Tibial artery (tissue), 4 donors: Measurements from ENCODE around the gene KRTDAP.
A peak's percentile ranks its signal among the peaks of the same experiment; 100 is the strongest.

ENCODE experiments used
- DNase-seq, 2 donors: peaks; one replicate each; pipeline ENCODE4 v3.0.0-alpha.2; 2019
- H3K27ac ChIP-seq, 2 donors: fragments of 200-600 bp; sonication (generic) in 1 of 2; 1 replicate in 1 of 2; 2 replicates in 1 of 2; pipeline ENCODE4 v1.5.1; 2018 to 2019; ENCODE audit warnings: mild to moderate bottlenecking in 1 of 2
- H3K27me3 ChIP-seq, 2 donors: fragments of 200-600 bp; sonication (generic) in 1 of 2; one replicate each; pipeline versions ENCODE4 v1.5.1 to v1.6.0; 2016 to 2019
- H3K36me3 ChIP-seq, 3 donors: fragments of 200-600 bp; sonication (generic) in 2 of 3; one replicate each; pipeline ENCODE4 v1.5.1; 2016 to 2019; ENCODE audit warnings: mild to moderate bottlenecking in 2 of 3
- H3K4me1 ChIP-seq, 4 donors: fragments of 200-600 bp; sonication (generic) in 2 of 4; 1 replicate in 3 of 4; 2 replicates in 1 of 4; pipeline ENCODE4 v1.5.1; 2016 to 2019
- H3K4me3 ChIP-seq, 2 donors: fragments of 200-600 bp; sonication (generic) in 1 of 2; 1 replicate in 1 of 2; 2 replicates in 1 of 2; pipeline ENCODE4 v1.5.1; 2018 to 2019; ENCODE audit warnings: mild to moderate bottlenecking in 2 of 2
- H3K9me3 ChIP-seq, 3 donors: fragments of 200-600 bp; sonication (generic) in 1 of 3; one replicate each; pipeline ENCODE4 v1.5.1; 2016 to 2019
- CTCF ChIP-seq, 2 experiments: fragments of 200-600 bp in 1 of 2; fragments of 450-650 bp in 1 of 2; IDR thresholded peaks; one replicate each; pipeline ENCODE4 v1.5.1; 2017 to 2019; ENCODE audit warnings: antibody characterized with exemption in 2 of 2, mild to moderate bottlenecking in 1 of 2, moderate library complexity in 1 of 2
- intact Hi-C: fragments of 100-400 bp; cut with DNase I; formaldehyde crosslinking; loops from one replicate; pipeline ENCODE4 v1.15.0; 2023; ENCODE audit warnings: low total_unique reads

The KRTDAP gene

DNA sequence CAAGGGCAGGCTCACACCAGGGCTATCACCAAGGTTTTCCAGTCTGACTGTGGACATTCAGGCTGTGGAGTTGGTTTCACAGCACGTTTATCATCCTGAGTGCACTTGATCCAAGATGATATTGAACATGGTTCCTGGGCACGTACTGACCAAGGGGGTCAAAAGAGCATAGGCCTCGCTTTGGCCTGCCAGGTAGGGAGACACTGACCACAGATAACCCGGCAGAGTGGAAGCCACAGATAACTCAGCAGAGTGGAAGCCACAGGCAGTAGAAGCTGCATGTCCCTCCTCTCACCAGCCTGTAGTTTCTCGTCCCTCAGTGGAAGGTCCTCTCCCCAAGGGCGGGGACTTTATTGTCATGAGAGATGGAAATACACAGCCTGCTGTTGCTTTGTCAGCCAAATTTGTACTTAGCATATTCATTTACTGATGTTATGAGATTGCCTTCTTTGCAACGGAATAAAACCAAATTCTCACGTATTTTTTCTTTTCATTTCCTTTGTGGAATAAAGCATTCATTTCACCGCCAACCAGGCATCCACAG is 8.8 kb upstream of the KRTDAP start:
- H3K27ac ChIP-seq = no peak overlapping the region
- H3K4me1 ChIP-seq = peaks cover 0 to 9% (median 4%) of the 10 kb centered on the region in 4 donors
- H3K9me3 ChIP-seq = no peaks in the 10 kb centered on the region
- intact Hi-C loops = no loop called here
- peaks cover 0 to 55% (median 0%) of the 10 kb centered on the region in 3 donors for H3K36me3 ChIP-seq
- H3K27me3 ChIP-seq = peaks cover 0 to 10% of the 10 kb centered on the region in 2 donors
- no peak overlapping the region for H3K4me3 ChIP-seq
- no peak for TF ChIP-seq CTCF (IDR thresholded peaks at IDR 0.05)
- DNase-seq = no peak

GRCh38 chr19:35498220-35498619 is 8.0 kb upstream of the KRTDAP start:
- Histone ChIP-seq H3K4me3 (no peak overlapping the region), H3K36me3 (peaks cover 0 to 55% (median 0%) of the 10 kb centered on the region in 3 donors), H3K4me1 (peaks cover 0 to 9% (median 4%) of the 10 kb centered on the region in 4 donors), H3K27ac (no peak overlapping the region), H3K9me3 (no peaks in the 10 kb centered on the region), H3K27me3 (peaks cover 0 to 15% of the 10 kb centered on the region in 2 donors)
- TF ChIP-seq CTCF (IDR thresholded peaks at IDR 0.05) = no peak
- DNase-seq = no peak
- intact Hi-C loops = no loop called here

DNA sequence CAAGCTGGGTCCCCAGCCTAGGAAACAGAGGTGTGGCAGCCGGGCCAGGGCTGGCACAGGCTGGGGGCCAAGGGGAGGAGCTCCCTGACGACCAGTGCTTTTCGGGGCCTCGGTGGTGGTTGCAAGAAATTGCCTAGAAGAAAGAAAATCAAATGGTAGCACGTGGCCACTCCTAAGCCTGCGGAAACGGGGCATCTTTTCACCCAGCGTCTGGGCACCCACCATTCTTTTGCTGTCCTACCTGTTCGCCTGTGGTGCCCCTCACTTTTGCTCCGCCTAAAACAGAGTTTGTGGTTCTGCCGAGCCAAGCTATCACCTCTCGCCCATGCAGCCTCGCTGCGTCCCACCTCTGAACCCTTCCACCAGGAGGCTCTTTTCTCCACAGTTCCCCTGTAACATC is 7.1 kb upstream of the KRTDAP start:
- DNase-seq = no peak
- intact Hi-C loops = no loop called here
- Histone ChIP-seq H3K36me3 (peaks cover 0 to 50% (median 0%) of the 10 kb centered on the region in 3 donors), H3K9me3 (no peaks in the 10 kb centered on the region), H3K4me1 (peaks cover 0 to 9% (median 4%) of the 10 kb centered on the region in 4 donors), H3K27ac (no peak overlapping the region), H3K27me3 (peaks cover 0 to 20% of the 10 kb centered on the region in 2 donors), H3K4me3 (no peak overlapping the region)
- TF ChIP-seq CTCF (IDR thresholded peaks at IDR 0.05) = no peak

- Histone ChIP-seq H3K27ac (no peak overlapping the region), H3K36me3 (peaks cover 0 to 32% (median 0%) of the 10 kb centered on the region in 3 donors), H3K27me3 (peaks cover 0 to 28% of the 10 kb centered on the region in 2 donors), H3K4me1 (peaks cover 0 to 9% (median 4%) of the 10 kb centered on the region in 4 donors), H3K9me3 (no peaks in the 10 kb centered on the region), H3K4me3 (no peak overlapping the region)
- peak; percentile 86 to 99 for TF ChIP-seq CTCF (IDR thresholded peaks at IDR 0.05)
- DNase-seq = peak in 1 of 2 donors; percentile 35
- intact Hi-C loops = no loop called here
Measured at GRCh38 chr19:35495107-35496064, 5.1 kb upstream of the KRTDAP start.

GRCh38 chr19:35493971-35494370 is 3.7 kb upstream of the KRTDAP start:
- peaks cover 0 to 34% of the 10 kb centered on the region in 2 donors for H3K27me3 ChIP-seq
- H3K9me3 ChIP-seq = no peaks in the 10 kb centered on the region
- no peak for TF ChIP-seq CTCF (IDR thresholded peaks at IDR 0.05)
- H3K4me3 ChIP-seq = no peak overlapping the region
- intact Hi-C loops = loop anchor here (5.0 kb wide), 1 partner anchor 222 kb away; no protein-coding TSS in a partner anchor
- H3K36me3 ChIP-seq = peaks cover 0 to 18% (median 0%) of the 10 kb centered on the region in 3 donors
- no peak overlapping the region for H3K27ac ChIP-seq
- peak in 1 of 2 donors; percentile 39 for DNase-seq
- peaks cover 0 to 9% (median 4%) of the 10 kb centered on the region in 4 donors for H3K4me1 ChIP-seq
